HG03378 (cell line): Measurements from ENCODE around the gene SLC4A1AP.
"Not testable (repeated sequence)": the region's sequence is repeated elsewhere in the genome, so short reads cannot be mapped to it uniquely, and the experiment has no call there.

Source experiments
- ATAC-seq: cut with Tn5 transposase; IDR thresholded peaks from one replicate; pipeline ENCODE4 v1.9.1; 2021; ENCODE audit warnings: mild to moderate bottlenecking, moderate library complexity; ENCODE audit not compliant: unreplicated experiment

Gene SLC4A1AP

GRCh38 chr2:27647737-27648136, 16.0 kb upstream of the SLC4A1AP start:
- no peak for ATAC-seq

- no peak for ATAC-seq
Observed at GRCh38 chr2:27651056-27651455, 12.6 kb upstream of the SLC4A1AP start.

GRCh38 chr2:27652341-27652740, 11.3 kb upstream of the SLC4A1AP start:
- no peak for ATAC-seq

- ATAC-seq, result no peak
Observed at GRCh38 chr2:27652790-27653189, 10.9 kb upstream of the SLC4A1AP start.

DNA sequence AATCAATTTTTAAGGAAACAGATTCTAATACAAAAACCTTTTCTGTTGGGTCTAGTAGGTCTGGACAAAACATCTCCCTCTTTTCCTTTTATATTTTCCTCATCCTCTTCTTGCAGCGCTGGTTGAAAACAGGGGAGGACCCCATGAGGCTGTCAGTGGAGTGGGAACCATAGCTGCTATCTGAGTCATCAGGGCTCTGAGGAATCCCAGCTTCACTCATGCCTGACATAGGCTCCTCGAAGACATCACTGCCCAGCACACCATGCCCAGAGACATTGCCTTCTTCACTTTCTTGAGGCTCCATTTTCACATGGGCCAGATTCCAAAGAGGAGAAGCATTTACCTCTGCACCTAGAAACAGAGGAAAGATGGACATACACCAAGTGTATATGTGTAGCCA, 10.3 kb upstream of the SLC4A1AP start:
- ATAC-seq, result no peak

GRCh38 chr2:27655155-27655951, 8.3 kb upstream of the SLC4A1AP start:
- no peak for ATAC-seq

GRCh38 chr2:27661371-27661770, 2.3 kb upstream of the SLC4A1AP start:
- ATAC-seq, result no peak

DNA sequence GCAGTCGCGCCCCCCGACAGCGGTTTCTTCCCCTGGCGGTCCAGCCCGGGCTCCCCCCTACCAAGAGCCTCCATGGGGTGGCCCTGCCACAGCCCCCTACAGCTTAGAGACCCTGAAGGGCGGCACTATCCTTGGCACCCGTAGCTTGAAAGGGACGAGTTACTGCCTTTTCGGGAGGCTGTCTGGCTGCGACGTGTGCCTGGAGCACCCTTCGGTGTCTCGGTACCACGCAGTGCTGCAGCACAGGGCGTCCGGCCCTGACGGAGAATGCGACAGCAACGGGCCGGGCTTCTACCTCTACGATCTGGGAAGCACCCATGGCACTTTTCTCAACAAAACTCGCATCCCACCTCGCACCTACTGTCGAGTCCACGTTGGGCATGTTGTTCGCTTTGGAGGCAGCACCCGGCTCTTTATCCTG, 475 bp downstream of the SLC4A1AP start:
- ATAC-seq, result peak; percentile 13

GRCh38 chr2:27664622-27665363, 1.1 kb downstream of the SLC4A1AP start:
- ATAC-seq, result no peak

GRCh38 chr2:27667446-27667845, 3.8 kb downstream of the SLC4A1AP start:
- no peak for ATAC-seq

DNA sequence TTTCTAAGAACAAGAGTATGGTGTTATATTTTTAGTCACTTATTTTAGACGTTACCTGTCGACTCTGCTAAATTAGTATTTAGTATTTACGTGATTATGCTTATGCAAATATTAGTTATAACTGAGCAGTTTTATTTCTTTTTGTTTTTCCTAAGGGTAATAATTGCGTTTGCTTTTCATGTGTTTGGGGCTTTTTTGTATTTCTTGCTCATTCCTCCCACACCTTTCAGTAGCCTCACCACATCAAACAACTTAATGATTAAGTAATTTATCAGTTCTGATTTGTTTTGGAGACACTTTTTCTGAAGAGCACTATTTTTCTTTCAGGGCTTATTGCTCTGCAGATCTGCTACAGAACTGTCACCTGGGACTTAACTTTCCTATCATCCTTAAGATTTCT, 7.5 kb downstream of the SLC4A1AP start:
- no peak for ATAC-seq

- ATAC-seq, result no peak
Observed at GRCh38 chr2:27672723-27673486, 9.2 kb downstream of the SLC4A1AP start.

DNA sequence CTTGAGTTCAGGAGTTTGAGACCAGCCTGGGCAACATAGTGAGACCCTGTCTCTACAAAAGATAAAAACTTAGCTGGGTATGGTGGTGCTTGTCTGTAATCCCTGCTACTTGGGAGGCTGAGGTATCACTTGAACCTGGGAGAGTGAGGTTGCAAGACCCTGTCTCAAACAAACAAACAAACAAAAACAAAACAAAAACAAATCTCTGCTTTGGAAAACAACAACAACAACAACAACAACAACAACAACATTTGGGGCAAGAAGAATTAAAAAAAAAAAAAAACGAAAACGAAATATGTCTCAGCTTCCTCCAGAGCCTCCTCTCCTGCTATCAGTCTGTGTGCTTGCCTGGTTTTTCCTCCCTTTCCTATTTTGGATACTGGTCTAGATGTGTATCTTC, 16.9 kb downstream of the SLC4A1AP start:
- no peak for ATAC-seq

DNA sequence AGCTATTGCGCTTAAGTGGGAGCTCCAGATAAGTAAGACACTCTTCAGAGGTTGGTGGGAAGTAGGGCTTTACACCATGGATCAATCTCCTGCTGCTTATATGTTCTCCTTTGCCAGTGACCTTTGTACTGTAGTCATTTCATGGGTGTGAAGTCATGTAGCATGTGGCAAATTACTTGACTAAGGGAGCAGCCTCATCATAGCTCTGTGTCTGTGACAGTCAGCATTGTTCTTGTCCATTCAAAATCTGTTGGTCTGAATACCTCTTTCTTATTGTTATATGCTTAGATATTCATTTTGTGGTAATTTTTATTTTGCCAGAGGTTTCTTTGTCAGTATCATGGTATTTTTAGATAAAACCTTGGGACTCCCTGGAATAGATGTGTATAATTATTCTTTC, 18.2 kb downstream of the SLC4A1AP start:
- ATAC-seq, result no peak

- not testable (repeated sequence) for ATAC-seq
Observed at GRCh38 chr2:27682334-27682771, 18.7 kb downstream of the SLC4A1AP start.

DNA sequence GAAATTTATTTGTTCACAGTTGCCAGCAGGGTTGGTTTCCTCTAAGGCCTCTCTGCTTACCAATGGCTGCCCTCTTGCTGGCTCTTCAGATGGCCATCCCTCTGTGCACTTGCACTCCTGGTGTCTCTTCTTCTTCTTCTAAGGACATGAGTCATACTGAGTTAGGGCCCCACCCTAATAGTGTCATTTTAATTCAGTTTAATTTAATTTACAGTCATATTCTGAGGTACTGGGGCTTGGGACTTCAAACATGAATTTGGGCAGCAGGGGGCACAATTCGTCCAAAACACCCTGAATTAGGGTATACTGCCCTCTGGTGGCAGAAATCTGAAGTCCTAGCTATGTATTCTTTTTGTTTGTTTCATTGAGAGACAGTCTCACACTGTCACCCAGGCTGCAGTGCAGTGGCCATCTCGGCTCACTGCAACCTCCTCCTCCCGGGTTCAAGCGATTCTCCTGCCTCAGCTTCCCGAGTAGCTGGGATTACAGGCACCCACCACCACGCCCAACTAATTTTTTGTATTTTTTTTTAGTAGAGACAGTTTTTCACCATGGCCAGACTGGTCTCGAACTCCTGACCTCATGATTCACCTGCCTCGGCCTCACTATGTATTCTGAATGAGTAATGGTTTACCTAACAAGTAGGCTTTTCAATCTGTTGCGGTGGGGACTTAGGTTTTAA, 19.8 kb downstream of the SLC4A1AP start:
- peak; percentile 75 for ATAC-seq

DNA sequence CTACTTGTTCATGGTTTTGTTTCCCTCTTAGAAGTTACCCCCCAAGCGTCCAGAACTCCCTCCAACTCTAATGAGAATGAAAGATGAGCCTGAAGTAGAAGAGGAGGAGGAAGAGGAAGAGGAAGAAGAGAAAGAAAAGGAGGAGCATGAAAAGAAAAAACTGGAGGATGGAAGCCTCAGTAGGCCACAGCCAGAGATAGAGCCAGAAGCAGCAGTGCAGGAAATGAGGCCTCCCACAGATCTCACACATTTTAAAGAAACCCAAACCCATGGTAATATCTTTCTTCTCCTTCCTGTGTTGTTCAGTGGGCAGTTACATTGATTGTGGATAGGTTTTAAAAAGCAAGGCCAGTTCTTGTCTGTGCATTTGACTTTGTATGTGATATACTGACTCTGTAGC, 21.3 kb downstream of the SLC4A1AP start:
- not testable (repeated sequence) for ATAC-seq

DNA sequence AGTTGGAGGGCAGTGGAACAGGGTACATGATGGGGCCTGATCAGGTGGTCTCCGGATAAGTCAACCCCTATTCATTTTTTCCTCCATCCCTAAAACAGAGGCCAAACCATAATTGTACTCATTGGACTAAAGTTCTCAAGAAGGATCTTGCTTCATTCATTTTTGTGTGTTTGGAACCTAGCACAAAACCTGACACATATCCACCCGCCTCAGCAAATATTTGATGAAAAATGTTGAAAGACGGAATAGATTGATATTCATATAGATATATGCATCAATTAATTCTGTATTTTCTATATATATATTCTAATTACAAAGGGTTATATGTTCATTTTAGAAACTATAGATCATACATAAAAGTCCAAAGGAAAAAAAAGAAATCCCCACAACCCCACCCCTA, 21.9 kb downstream of the SLC4A1AP start:
- ATAC-seq, result no peak

DNA sequence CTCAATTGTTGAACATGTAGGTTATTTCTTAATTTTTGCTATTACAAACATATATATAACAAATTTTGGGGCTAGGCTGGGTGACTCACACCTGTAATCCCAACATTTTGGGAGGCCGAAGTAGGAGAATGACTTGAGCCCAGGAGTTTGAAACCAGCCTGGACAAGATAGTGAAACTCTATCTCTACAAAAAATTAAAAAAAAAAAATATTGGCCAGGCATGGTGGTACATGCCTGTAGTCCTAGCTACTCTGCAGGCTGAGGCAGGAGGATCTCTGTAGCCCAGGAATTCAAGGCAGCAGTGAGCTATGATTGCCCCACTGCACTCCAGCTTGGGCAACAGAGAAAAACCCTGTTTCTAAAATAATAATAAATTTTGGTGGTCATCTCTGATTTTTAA, 23.5 kb downstream of the SLC4A1AP start:
- ATAC-seq, result no peak

- ATAC-seq, result no peak
Observed at GRCh38 chr2:27689424-27689823, 25.7 kb downstream of the SLC4A1AP start.

DNA sequence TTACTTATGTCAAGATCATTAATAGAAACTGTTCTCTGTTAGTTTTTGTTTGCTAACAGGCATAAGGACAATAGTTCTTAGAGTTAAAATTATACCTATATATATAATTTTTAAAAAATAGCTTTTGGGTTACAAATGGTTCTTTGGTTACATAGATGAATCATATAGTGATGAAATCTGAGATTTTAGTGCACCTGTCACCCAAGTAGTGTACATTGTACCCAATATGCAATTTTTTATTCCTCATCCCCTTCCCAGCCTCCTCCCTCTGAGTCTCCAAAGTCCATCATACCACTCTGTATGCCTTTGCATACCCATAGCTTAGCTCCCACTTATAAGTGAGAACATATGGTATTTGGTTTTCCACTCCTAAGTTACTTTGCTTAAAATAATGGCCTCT, 26.4 kb downstream of the SLC4A1AP start:
- no peak for ATAC-seq
